HG03521 (cell line): ENCODE data around the gene SKIC8.
A peak's percentile ranks its signal among the peaks of the same experiment; 100 is the strongest.

Experiments used
- ATAC-seq: cut with Tn5 transposase; IDR thresholded peaks from one replicate; pipeline ENCODE4 v1.9.1; 2021; ENCODE audit warnings: mild to moderate bottlenecking, moderate library complexity; ENCODE audit not compliant: unreplicated experiment

SKIC8 gene

GRCh38 chr15:78299101-78299930 lies at the start of gene SKIC8:
SKIC8 (minus strand) TSS chr15:78299609; CDS start chr15:78295686, 3,923 bp downstream.
- ATAC-seq, result peak; percentile 86

GRCh38 chr15:78347586-78348543 lies 48.5 kb upstream of the SKIC8 start:
- ATAC-seq, result no peak

GRCh38 chr15:78345396-78346125 lies 46.2 kb upstream of the SKIC8 start:
- ATAC-seq, result no peak

GRCh38 chr15:78343276-78344060 lies 44.1 kb upstream of the SKIC8 start:
- ATAC-seq, result no peak

- ATAC-seq, result no peak
These were observed 42.6 kb upstream of the SKIC8 start for GRCh38 chr15:78342021-78342420.

GRCh38 chr15:78341057-78341987 lies 41.9 kb upstream of the SKIC8 start:
- ATAC-seq, result no peak

- no peak for ATAC-seq
These were observed 41.0 kb upstream of the SKIC8 start, which contains the start of gene CRABP1 for GRCh38 chr15:78340231-78341056. CRABP1 (plus strand) TSS chr15:78340353; CDS start chr15:78340429, 76 bp downstream.

- no peak for ATAC-seq
These were observed 40.1 kb upstream of the SKIC8 start for GRCh38 chr15:78339559-78339958.

- ATAC-seq, result no peak
These were observed 39.4 kb upstream of the SKIC8 start for GRCh38 chr15:78338781-78339180.

GRCh38 chr15:78335985-78336384 lies 36.6 kb upstream of the SKIC8 start:
- no peak for ATAC-seq

- no peak for ATAC-seq
These were observed 35.4 kb upstream of the SKIC8 start for GRCh38 chr15:78334845-78335244.

GRCh38 chr15:78329625-78330024 lies 30.2 kb upstream of the SKIC8 start:
- ATAC-seq, result no peak

GRCh38 chr15:78327466-78327865 lies 28.1 kb upstream of the SKIC8 start:
- ATAC-seq, result no peak

- no peak for ATAC-seq
These were observed 25.9 kb upstream of the SKIC8 start for GRCh38 chr15:78325092-78325843.

GRCh38 chr15:78324144-78324543 lies 24.7 kb upstream of the SKIC8 start:
- ATAC-seq, result no peak

- no peak for ATAC-seq
These were observed 24.3 kb upstream of the SKIC8 start for GRCh38 chr15:78323693-78324092.

GRCh38 chr15:78322724-78323521 lies 23.5 kb upstream of the SKIC8 start:
- ATAC-seq, result no peak
